ENCODE data around the gene TMEM186. TPM values are rescaled to one million over a fixed set of nuclear protein-coding genes. Genes with fewer than 3 reads are reported as not detected.

The TMEM186 gene
- total and polyA plus RNA-seq, 9 of the 15 experiments (the other 6 are each of a cell fraction or from before 2014, with no cell fraction given): 10.1 to 33.4 (median 16.4) TPM

GRCh38 chr16:8816967-8817655, 19.7 kb upstream of the TMEM186 start:
- ATAC-seq: no peak
- POLR2A ChIA-PET: interaction anchor here (0.7 to 2.0 kb wide), 8 partner anchors 9 to 161 kb away, joined by 3 to 7 read pairs (median 4); no protein-coding TSS in a partner anchor
- BruUV-seq (replicated peaks): no TSS peak
- in situ Hi-C loops (cut with MboI) (no loop called here), intact Hi-C loops (cut with micrococcal nuclease) (no loop called here)
- no peaks in the 10 kb centered on the region for H3K27me3 ChIP-seq (ENCODE audit: control insufficient read depth in 2 of 2, insufficient read depth in 2 of 2, low read length in 2 of 2)
- no peaks in the 10 kb centered on the region for H3K9me1 ChIP-seq (ENCODE audit: control insufficient read depth, insufficient read depth, low read length)
- FAIRE-seq: peak; percentile 15
- no peaks in the 10 kb centered on the region for H3K9me3 ChIP-seq (replicated peaks; ENCODE audit: control insufficient read depth, insufficient read depth, low read depth, low read length)
- no peaks in the 10 kb centered on the region for H4K20me1 ChIP-seq (replicated peaks; ENCODE audit: control insufficient read depth, insufficient read depth, low read length)
- no peak overlapping the region for H3K4me2 ChIP-seq (ENCODE audit: insufficient read depth, low read length)
- peaks cover 94% of the 10 kb centered on the region for H3K36me3 ChIP-seq (ENCODE audit: control insufficient read depth, insufficient read depth, low read length)
- CTCF ChIA-PET (ENCODE audit: low intra/inter-chr PET ratio): no interaction called here
- no peak overlapping the region for H3K4me3 ChIP-seq
- H3K79me2 ChIP-seq (ENCODE audit: control insufficient read depth, insufficient read depth, low read length): no peaks in the 10 kb centered on the region; the same call in 2 of the 3 replicates
- H2AFZ ChIP-seq (ENCODE audit: low read depth, low read length): no peak overlapping the region
- TF ChIP-seq CBFA2T2 (conservative IDR thresholded peaks at IDR 0.05) (no peak), NR1H2 (CRISPR knock-in tag; IDR thresholded peaks at IDR 0.05) (no peak), HNRNPUL1 (IDR thresholded peaks at IDR 0.05; ENCODE audit: low read length) (no peak), TSC22D4 (tag; IDR thresholded peaks at IDR 0.05) (no peak), MEF2D (tag; conservative IDR thresholded peaks at IDR 0.05; ENCODE audit: low read depth) (no peak), MLLT1 (IDR thresholded peaks at IDR 0.05) (no peak), IRF2 (CRISPR knock-in tag; IDR thresholded peaks at IDR 0.05) (no peak), HLTF (IDR thresholded peaks at IDR 0.05) (no peak), MTF1 (CRISPR knock-in tag; IDR thresholded peaks at IDR 0.05; ENCODE audit: borderline replicate concordance) (no peak), ETV6 (IDR thresholded peaks at IDR 0.05; ENCODE audit: borderline replicate concordance in 1 of 2, low read depth in 2 of 2, low read length in 1 of 2) (no peak), ETV6 (CRISPR knock-in tag; IDR thresholded peaks at IDR 0.05; ENCODE audit: borderline replicate concordance) (no peak), NR4A1 (CRISPR knock-in tag; IDR thresholded peaks at IDR 0.05) (no peak), NR4A1 (tag; IDR thresholded peaks at IDR 0.05) (no peak), IRF1 (CRISPR knock-in tag; IDR thresholded peaks at IDR 0.05; ENCODE audit: borderline replicate concordance) (no peak), MEF2A (IDR thresholded peaks at IDR 0.05; ENCODE audit: control insufficient read depth, low read depth, low read length) (no peak), RBM15 (IDR thresholded peaks at IDR 0.05; ENCODE audit: insufficient read depth, low read length) (no peak), BMI1 (IDR thresholded peaks at IDR 0.05; ENCODE audit: low read length) (no peak), GTF2F1 (IDR thresholded peaks at IDR 0.05; ENCODE audit: low read depth, low read length) (no peak), CTBP1 (IDR thresholded peaks at IDR 0.05; ENCODE audit: borderline replicate concordance) (no peak)
- TF ChIP-seq, protein P1, sequence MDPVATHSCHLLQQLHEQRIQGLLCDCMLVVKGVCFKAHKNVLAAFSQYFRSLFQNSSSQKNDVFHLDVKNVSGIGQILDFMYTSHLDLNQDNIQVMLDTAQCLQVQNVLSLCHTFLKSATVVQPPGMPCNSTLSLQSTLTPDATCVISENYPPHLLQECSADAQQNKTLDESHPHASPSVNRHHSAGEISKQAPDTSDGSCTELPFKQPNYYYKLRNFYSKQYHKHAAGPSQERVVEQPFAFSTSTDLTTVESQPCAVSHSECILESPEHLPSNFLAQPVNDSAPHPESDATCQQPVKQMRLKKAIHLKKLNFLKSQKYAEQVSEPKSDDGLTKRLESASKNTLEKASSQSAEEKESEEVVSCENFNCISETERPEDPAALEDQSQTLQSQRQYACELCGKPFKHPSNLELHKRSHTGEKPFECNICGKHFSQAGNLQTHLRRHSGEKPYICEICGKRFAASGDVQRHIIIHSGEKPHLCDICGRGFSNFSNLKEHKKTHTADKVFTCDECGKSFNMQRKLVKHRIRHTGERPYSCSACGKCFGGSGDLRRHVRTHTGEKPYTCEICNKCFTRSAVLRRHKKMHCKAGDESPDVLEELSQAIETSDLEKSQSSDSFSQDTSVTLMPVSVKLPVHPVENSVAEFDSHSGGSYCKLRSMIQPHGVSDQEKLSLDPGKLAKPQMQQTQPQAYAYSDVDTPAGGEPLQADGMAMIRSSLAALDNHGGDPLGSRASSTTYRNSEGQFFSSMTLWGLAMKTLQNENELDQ (CRISPR knock-in tag; IDR thresholded peaks at IDR 0.05; ENCODE audit: borderline replicate concordance): no peak
- DNase-seq (ENCODE audit: extremely low read depth in 1 of 4, low spot score in 3 of 4): no peak
- H3K4me1 ChIP-seq (replicated peaks in 1 of 2; ENCODE audit: control insufficient read depth in 2 of 2, insufficient read depth in 2 of 2, low read length in 2 of 2): no peaks in the 10 kb centered on the region
- WGBS (ENCODE audit: insufficient coverage, low coverage, missing lambda C conversion rate): 83% methylated on average over 6 of the region's 6 CpGs
- H3K9ac ChIP-seq (ENCODE audit: insufficient read depth in 1 of 2, low read depth in 2 of 2, low read length in 2 of 2): no peak overlapping the region
- no peak overlapping the region for H3K27ac ChIP-seq (ENCODE audit: extremely low read depth, low read depth, low read length)

Data from K562 (cell line).